ENCODE results near the gene FAM184B. TPM values are rescaled to one million over a fixed set of nuclear protein-coding genes. Genes with fewer than 3 reads are reported as not detected.

FAM184B gene
- total and polyA plus RNA-seq, 2 experiments from 2014 or later: 0.11 to 0.49 TPM

DNA sequence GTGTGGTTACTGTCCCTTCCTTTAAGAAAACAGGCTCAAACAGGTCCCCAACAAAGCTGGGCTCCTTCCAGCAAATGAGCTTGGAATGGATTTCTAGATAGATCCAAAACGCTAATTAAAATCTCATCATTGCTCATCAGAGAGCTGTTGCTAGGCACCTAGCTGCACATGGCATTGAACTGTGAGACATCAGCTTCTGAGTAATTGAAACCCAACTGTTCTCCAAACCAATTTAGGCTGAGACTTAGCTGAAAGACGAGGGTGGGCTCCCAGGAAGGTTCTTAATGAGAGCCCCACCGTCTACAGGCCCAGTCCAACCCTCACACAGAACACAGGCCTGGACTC lies 59.1 kb downstream of the FAM184B start (continued):
- TF ChIP-seq, protein P1, sequence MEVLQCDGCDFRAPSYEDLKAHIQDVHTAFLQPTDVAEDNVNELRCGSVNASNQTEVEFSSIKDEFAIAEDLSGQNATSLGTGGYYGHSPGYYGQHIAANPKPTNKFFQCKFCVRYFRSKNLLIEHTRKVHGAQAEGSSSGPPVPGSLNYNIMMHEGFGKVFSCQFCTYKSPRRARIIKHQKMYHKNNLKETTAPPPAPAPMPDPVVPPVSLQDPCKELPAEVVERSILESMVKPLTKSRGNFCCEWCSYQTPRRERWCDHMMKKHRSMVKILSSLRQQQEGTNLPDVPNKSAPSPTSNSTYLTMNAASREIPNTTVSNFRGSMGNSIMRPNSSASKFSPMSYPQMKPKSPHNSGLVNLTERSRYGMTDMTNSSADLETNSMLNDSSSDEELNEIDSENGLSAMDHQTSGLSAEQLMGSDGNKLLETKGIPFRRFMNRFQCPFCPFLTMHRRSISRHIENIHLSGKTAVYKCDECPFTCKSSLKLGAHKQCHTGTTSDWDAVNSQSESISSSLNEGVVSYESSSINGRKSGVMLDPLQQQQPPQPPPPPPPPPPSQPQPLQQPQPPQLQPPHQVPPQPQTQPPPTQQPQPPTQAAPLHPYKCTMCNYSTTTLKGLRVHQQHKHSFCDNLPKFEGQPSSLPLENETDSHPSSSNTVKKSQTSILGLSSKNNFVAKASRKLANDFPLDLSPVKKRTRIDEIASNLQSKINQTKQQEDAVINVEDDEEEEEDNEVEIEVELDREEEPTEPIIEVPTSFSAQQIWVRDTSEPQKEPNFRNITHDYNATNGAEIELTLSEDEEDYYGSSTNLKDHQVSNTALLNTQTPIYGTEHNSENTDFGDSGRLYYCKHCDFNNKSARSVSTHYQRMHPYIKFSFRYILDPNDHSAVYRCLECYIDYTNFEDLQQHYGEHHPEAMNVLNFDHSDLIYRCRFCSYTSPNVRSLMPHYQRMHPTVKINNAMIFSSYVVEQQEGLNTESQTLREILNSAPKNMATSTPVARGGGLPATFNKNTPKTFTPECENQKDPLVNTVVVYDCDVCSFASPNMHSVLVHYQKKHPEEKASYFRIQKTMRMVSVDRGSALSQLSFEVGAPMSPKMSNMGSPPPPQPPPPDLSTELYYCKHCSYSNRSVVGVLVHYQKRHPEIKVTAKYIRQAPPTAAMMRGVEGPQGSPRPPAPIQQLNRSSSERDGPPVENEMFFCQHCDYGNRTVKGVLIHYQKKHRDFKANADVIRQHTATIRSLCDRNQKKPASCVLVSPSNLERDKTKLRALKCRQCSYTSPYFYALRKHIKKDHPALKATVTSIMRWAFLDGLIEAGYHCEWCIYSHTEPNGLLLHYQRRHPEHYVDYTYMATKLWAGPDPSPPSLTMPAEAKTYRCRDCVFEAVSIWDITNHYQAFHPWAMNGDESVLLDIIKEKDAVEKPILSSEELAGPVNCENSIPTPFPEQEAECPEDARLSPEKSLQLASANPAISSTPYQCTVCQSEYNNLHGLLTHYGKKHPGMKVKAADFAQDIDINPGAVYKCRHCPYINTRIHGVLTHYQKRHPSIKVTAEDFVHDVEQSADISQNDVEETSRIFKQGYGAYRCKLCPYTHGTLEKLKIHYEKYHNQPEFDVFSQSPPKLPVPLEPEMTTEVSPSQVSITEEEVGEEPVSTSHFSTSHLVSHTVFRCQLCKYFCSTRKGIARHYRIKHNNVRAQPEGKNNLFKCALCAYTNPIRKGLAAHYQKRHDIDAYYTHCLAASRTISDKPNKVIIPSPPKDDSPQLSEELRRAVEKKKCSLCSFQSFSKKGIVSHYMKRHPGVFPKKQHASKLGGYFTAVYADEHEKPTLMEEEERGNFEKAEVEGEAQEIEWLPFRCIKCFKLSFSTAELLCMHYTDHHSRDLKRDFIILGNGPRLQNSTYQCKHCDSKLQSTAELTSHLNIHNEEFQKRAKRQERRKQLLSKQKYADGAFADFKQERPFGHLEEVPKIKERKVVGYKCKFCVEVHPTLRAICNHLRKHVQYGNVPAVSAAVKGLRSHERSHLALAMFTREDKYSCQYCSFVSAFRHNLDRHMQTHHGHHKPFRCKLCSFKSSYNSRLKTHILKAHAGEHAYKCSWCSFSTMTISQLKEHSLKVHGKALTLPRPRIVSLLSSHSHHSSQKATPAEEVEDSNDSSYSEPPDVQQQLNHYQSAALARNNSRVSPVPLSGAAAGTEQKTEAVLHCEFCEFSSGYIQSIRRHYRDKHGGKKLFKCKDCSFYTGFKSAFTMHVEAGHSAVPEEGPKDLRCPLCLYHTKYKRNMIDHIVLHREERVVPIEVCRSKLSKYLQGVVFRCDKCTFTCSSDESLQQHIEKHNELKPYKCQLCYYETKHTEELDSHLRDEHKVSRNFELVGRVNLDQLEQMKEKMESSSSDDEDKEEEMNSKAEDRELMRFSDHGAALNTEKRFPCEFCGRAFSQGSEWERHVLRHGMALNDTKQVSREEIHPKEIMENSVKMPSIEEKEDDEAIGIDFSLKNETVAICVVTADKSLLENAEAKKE (CRISPR knock-in tag; IDR thresholded peaks at IDR 0.05): no peak
- TF ChIP-seq EZH2 (IDR thresholded peaks at IDR 0.05; ENCODE audit: low read depth, unreplicated experiment) (no peak), POLR2AphosphoS5 (IDR thresholded peaks at IDR 0.05; ENCODE audit: low read depth) (no peak), NANOG (IDR thresholded peaks at IDR 0.05; ENCODE audit: borderline replicate concordance) (no peak), STAT1 (IDR thresholded peaks at IDR 0.05; ENCODE audit: unreplicated experiment) (no peak), EZH2phosphoT487 (IDR thresholded peaks at IDR 0.05; ENCODE audit: unreplicated experiment) (no peak), ZNF331 (CRISPR knock-in tag; IDR thresholded peaks at IDR 0.05; ENCODE audit: low read depth) (no peak), ETS1 (IDR thresholded peaks at IDR 0.05) (no peak)

All from GM23338 (cell line).